Urinary bladder (tissue), 4 donors: ENCODE results near the gene GOPC. TPM values are rescaled to one million over a fixed set of nuclear protein-coding genes. Genes with fewer than 3 reads are reported as not detected.

Experiments used
- DNase-seq: peaks from one replicate; pipeline ENCODE4 v3.0.0-alpha.2; 2015; ENCODE audit errors: extremely low spot score
- H3K27ac ChIP-seq: one replicate; pipeline ENCODE4 v1.5.1; 2013; ENCODE audit warnings: low read depth, mild to moderate bottlenecking, moderate library complexity
- H3K36me3 ChIP-seq: one replicate; pipeline ENCODE4 v1.6.1; 2013; ENCODE audit warnings: mild to moderate bottlenecking, moderate library complexity; ENCODE audit not compliant: insufficient read depth
- H3K4me1 ChIP-seq: one replicate; pipeline ENCODE4 v1.6.1; 2013; ENCODE audit warnings: mild to moderate bottlenecking, moderate library complexity; ENCODE audit not compliant: insufficient read depth
- H3K4me3 ChIP-seq: one replicate; pipeline ENCODE4 v1.5.1; 2013; ENCODE audit warnings: low read depth, low read length
- WGBS: extraction: QIAGEN DNeasy Blood & Tissue Kit; methylation state at CpG from one replicate; pipeline ENCODE4 v1.1.7; 2013; 5-methylcytosine and 5-hydroxymethylcytosine counted together
- polyA plus RNA-seq: library from polyadenylated mRNA; stranded (reverse); fragments of 200-250 nt; gene quantifications from one replicate; pipeline ENCODE4 v1.2.3, GENCODE V29; 2013
- total RNA-seq: library from RNA; depleted of rRNA; stranded (reverse); fragments of >200 nt; gene quantifications from one replicate; pipeline ENCODE4 v1.2.3, GENCODE V29; 2014
- donor health status: healthy with polysubstance abuse.
- donor health status: healthy.

GOPC gene
- total and polyA plus RNA-seq, 2 donors = 20.0 to 71.5 TPM

GRCh38 chr6:117550078-117550600 lies 52.2 kb downstream of the GOPC start:
- Histone ChIP-seq H3K4me1 (peaks cover 1% of the 10 kb centered on the region), H3K4me3 (no peak overlapping the region), H3K36me3 (no peaks in the 10 kb centered on the region), H3K27ac (no peak overlapping the region)
- DNase-seq = no peak
- WGBS = 93% methylated on average over 3 of the region's 3 CpGs

- H3K4me3 ChIP-seq = no peak overlapping the region
- H3K4me1 ChIP-seq = peaks cover 1% of the 10 kb centered on the region
- no peak overlapping the region for H3K27ac ChIP-seq
- no peak for DNase-seq
- 90% methylated on average over 4 of the region's 4 CpGs for WGBS
- no peaks in the 10 kb centered on the region for H3K36me3 ChIP-seq
Observed at GRCh38 chr6:117549611-117550010, 52.7 kb downstream of the GOPC start.

GRCh38 chr6:117548797-117549301 lies 53.5 kb downstream of the GOPC start:
- no peak overlapping the region for H3K4me3 ChIP-seq
- peaks cover 1% of the 10 kb centered on the region for H3K4me1 ChIP-seq
- DNase-seq = no peak
- WGBS = 84% methylated on average over 8 of the region's 8 CpGs
- H3K27ac ChIP-seq = no peak overlapping the region
- no peaks in the 10 kb centered on the region for H3K36me3 ChIP-seq

GRCh38 chr6:117547688-117548621 lies 54.4 kb downstream of the GOPC start:
- peak overlapping the region; percentile 20 for H3K4me3 ChIP-seq
- peaks cover 1% of the 10 kb centered on the region for H3K4me1 ChIP-seq
- H3K36me3 ChIP-seq = no peaks in the 10 kb centered on the region
- H3K27ac ChIP-seq = peak overlapping the region; percentile 13
- no peak for DNase-seq
- 22% methylated on average over 64 of the region's 64 CpGs for WGBS

- no peak overlapping the region for H3K4me3 ChIP-seq
- DNase-seq = no peak
- H3K4me1 ChIP-seq = no peaks in the 10 kb centered on the region
- H3K27ac ChIP-seq = no peak overlapping the region
- peaks cover 2% of the 10 kb centered on the region for H3K36me3 ChIP-seq
- WGBS = 90% methylated on average over 5 of the region's 5 CpGs
Observed at GRCh38 chr6:117546674-117547073, 55.6 kb downstream of the GOPC start.

- H3K4me3 ChIP-seq = no peak overlapping the region
- peaks cover 2% of the 10 kb centered on the region for H3K36me3 ChIP-seq
- 79% methylated on average over 4 of the region's 4 CpGs for WGBS
- no peak for DNase-seq
- no peaks in the 10 kb centered on the region for H3K4me1 ChIP-seq
- no peak overlapping the region for H3K27ac ChIP-seq
Observed at GRCh38 chr6:117545161-117545595, 57.1 kb downstream of the GOPC start.

GRCh38 chr6:117544716-117545115 lies 57.6 kb downstream of the GOPC start:
- DNase-seq = no peak
- Histone ChIP-seq H3K4me1 (no peaks in the 10 kb centered on the region), H3K36me3 (peaks cover 2% of the 10 kb centered on the region), H3K4me3 (no peak overlapping the region), H3K27ac (no peak overlapping the region)
- WGBS = 64% methylated on average over 3 of the region's 3 CpGs

- Histone ChIP-seq H3K4me1 (no peaks in the 10 kb centered on the region), H3K36me3 (peaks cover 4% of the 10 kb centered on the region), H3K27ac (no peak overlapping the region), H3K4me3 (no peak overlapping the region)
- 90% methylated on average over 3 of the region's 3 CpGs for WGBS
- DNase-seq = no peak
Observed at GRCh38 chr6:117542493-117542892, 59.8 kb downstream of the GOPC start.

- Histone ChIP-seq H3K27ac (no peak overlapping the region), H3K4me1 (no peaks in the 10 kb centered on the region), H3K4me3 (no peak overlapping the region), H3K36me3 (peaks cover 4% of the 10 kb centered on the region)
- no peak for DNase-seq
- WGBS = 96% methylated on average over 8 of the region's 8 CpGs
Observed at GRCh38 chr6:117540670-117541069, 61.6 kb downstream of the GOPC start.

GRCh38 chr6:117538615-117539014 lies 63.7 kb downstream of the GOPC start:
- peaks cover 7% of the 10 kb centered on the region for H3K36me3 ChIP-seq
- DNase-seq = no peak
- WGBS = 93% methylated on average over 9 of the region's 9 CpGs

GRCh38 chr6:117536317-117536716 lies 66.0 kb downstream of the GOPC start:
- no peaks in the 10 kb centered on the region for H3K4me1 ChIP-seq
- no peak overlapping the region for H3K4me3 ChIP-seq
- 81% methylated on average over 4 of the region's 4 CpGs for WGBS

More at GRCh38 chr6:117538615-117539014, 63.7 kb downstream of the GOPC start:
- H3K27ac ChIP-seq = no peak overlapping the region
- no peak overlapping the region for H3K4me3 ChIP-seq
- no peaks in the 10 kb centered on the region for H3K4me1 ChIP-seq

GRCh38 chr6:117534974-117535373 lies 67.3 kb downstream of the GOPC start:
- H3K4me3 ChIP-seq = no peak overlapping the region
- no peak for DNase-seq
- no peak overlapping the region for H3K27ac ChIP-seq
- 69% methylated on average over 3 of the region's 3 CpGs for WGBS
- H3K36me3 ChIP-seq = peaks cover 5% of the 10 kb centered on the region
- no peaks in the 10 kb centered on the region for H3K4me1 ChIP-seq

More at GRCh38 chr6:117536317-117536716, 66.0 kb downstream of the GOPC start:
- Histone ChIP-seq H3K36me3 (peaks cover 5% of the 10 kb centered on the region), H3K27ac (no peak overlapping the region)
- no peak for DNase-seq

GRCh38 chr6:117533775-117534174 lies 68.5 kb downstream of the GOPC start:
- 94% methylated on average over 4 of the region's 4 CpGs for WGBS
- DNase-seq = no peak
- H3K4me1 ChIP-seq = no peaks in the 10 kb centered on the region
- H3K4me3 ChIP-seq = no peak overlapping the region
- peaks cover 3% of the 10 kb centered on the region for H3K36me3 ChIP-seq
- no peak overlapping the region for H3K27ac ChIP-seq
